ENCODE results near the gene HS1BP3.

GRCh38 chr2:20619624-20620024 is 31.3 kb downstream of the HS1BP3 start:
- TF ChIP-seq CTCF (IDR thresholded peaks at IDR 0.05 in 8 of 11, conservative IDR thresholded peaks at IDR 0.05 in 3 of 11), result no peak
- no peak for TF ChIP-seq POLR2A (IDR thresholded peaks at IDR 0.05)
- TF ChIP-seq POLR2AphosphoS5 (IDR thresholded peaks at IDR 0.05), result no peak

Data from spleen (tissue), 7 donors.